Mucosa of rectum (tissue), 2 donors: ENCODE data around the gene CD38.
"Not testable (repeated sequence)": the region's sequence is repeated elsewhere in the genome, so short reads cannot be mapped to it uniquely, and the experiment has no call there.

Source experiments
- H3K27ac ChIP-seq, 2 donors: one replicate each; pipeline ENCODE4 v1.7.0; 2013; ENCODE audit warnings: inconsistent platforms in 2 of 2, low read depth in 2 of 2, low read length in 2 of 2
- H3K27me3 ChIP-seq, 2 donors: one replicate each; pipeline ENCODE4 v1.7.0; 2013; ENCODE audit warnings: low read length in 2 of 2; ENCODE audit not compliant: control insufficient read depth in 2 of 2, insufficient read depth in 2 of 2
- H3K36me3 ChIP-seq, 2 donors: one replicate each; pipeline ENCODE4 v1.7.0; 2013; ENCODE audit warnings: low read length in 2 of 2; ENCODE audit not compliant: control insufficient read depth in 2 of 2, insufficient read depth in 2 of 2
- H3K4me1 ChIP-seq, 2 donors: one replicate each; pipeline ENCODE4 v1.7.0; 2013; ENCODE audit warnings: low read length in 2 of 2, mild to moderate bottlenecking in 1 of 2; ENCODE audit not compliant: control insufficient read depth in 2 of 2, insufficient read depth in 2 of 2
- H3K4me3 ChIP-seq, 2 donors: one replicate each; pipeline ENCODE4 v1.7.0; 2013; ENCODE audit warnings: low read length in 2 of 2
- H3K9ac ChIP-seq, 2 donors: one replicate each; pipeline ENCODE4 v1.7.0; 2013; ENCODE audit warnings: low read length in 2 of 2, low read depth in 1 of 2, mild to moderate bottlenecking in 1 of 2
- H3K9me3 ChIP-seq, 2 donors: one replicate each; pipeline ENCODE4 v1.7.0; 2013; ENCODE audit warnings: low read length in 2 of 2; ENCODE audit not compliant: control insufficient read depth in 2 of 2
- donor health status: healthy.
- donor health status: Normal muscosa, but diverticular disease.

The CD38 gene

DNA sequence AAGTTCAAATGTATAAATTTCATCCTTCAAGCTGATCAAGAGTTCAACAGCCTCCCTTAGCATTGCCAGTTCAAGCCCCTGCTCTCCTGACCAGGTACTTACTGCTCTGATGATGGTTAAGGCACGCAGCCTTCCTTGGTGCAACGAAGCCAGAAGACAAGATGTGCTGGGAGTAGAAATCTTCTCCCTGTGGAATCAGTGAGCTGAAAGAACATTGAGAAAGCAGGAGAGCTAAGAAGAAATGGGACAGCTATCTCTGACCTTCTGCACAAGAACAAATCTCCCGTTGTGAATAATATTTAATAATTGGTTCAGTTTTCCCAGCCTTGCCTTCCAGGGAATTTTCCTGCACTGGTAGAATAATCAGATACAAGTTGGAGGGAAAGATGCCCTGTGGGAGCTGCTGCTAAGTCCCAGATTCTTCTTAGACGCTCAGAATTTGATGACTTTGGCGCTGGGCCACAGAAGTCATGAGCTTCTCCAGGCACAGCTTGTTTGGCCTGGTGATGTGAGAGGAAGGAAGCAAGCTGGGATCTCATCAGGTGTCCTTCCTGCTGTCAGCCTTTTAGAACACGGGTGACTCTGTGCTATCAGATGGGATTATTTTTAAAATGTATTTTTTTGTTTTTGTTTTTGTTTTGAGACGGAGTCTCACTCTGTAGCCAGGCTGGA is 77.8 kb downstream of the CD38 start:
- no peaks in the 10 kb centered on the region for H3K36me3 ChIP-seq
- H3K27ac ChIP-seq, result no peak overlapping the region
- H3K9ac ChIP-seq, result no peak overlapping the region
- no peak overlapping the region for H3K4me3 ChIP-seq
- no peaks in the 10 kb centered on the region for H3K4me1 ChIP-seq
- no peaks in the 10 kb centered on the region for H3K27me3 ChIP-seq
- no peaks in the 10 kb centered on the region for H3K9me3 ChIP-seq

DNA sequence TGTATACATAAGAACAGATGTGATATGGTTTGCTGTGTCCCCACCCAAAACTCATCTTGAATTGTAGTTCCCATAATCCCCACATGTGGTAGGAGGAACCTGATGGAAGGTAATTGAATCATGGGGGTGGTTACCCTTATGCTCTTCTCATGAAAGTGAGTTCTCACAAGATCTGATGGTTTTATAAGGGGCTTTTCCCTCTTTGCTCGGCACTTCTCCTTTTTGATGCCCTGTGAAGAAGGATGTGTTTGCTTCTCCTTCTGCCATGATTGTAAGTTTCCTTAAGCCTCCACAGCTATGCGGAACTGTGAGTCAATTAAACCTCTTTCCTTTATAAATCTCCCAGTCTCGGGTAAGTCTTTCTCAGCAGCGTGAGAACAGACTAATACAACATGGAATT is 83.1 kb downstream of the CD38 start:
- H3K4me3 ChIP-seq, H3K4me1 ChIP-seq, H3K36me3 ChIP-seq, H3K9me3 ChIP-seq, H3K9ac ChIP-seq, H3K27me3 ChIP-seq, H3K27ac ChIP-seq: not testable (repeated sequence)

DNA sequence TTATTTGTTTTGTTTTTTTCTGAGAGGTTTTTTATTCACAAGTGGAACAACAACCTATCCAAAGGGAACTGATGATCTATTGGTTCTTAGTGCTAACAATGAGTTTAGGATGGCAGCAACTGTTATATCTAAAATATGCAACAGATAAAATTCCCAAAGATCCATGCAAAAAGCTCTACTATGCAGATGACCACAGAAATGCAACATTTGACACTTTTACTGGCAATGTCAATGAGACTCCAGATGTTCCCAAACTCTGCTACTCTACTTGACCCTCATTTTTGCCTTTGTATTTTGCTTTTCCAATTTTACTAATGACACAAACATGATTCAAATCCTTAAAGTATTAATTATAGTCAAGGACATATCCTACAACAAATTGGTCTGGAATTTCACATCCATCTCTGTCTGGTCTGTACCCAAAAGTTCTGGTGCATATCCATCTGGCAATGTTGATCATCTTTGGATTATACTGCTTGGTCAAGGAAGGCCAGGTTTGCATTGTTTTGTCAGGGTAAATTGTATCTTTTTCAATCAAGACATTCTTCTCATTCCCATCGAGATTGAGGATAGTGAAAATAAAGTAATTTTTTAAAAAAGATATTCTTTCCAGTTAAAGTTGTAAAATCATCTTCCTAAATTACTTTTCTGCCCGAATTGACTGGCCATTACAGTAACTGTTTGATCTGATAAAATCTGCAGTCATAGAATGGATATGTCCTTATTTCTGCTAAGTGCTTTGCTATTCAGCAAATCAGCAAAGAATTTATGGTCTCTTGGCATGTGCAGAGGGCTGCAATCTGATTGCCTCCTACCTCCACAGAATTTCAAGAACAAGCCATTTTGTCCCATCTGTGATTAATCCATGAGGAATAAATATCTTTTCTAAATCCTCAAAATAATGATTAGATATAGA is 86.8 kb downstream of the CD38 start:
- Histone ChIP-seq H3K9me3 (no peaks in the 10 kb centered on the region), H3K36me3 (no peaks in the 10 kb centered on the region), H3K4me1 (no peaks in the 10 kb centered on the region), H3K27ac (no peak overlapping the region), H3K9ac (no peak overlapping the region), H3K27me3 (no peaks in the 10 kb centered on the region), H3K4me3 (no peak overlapping the region)

DNA sequence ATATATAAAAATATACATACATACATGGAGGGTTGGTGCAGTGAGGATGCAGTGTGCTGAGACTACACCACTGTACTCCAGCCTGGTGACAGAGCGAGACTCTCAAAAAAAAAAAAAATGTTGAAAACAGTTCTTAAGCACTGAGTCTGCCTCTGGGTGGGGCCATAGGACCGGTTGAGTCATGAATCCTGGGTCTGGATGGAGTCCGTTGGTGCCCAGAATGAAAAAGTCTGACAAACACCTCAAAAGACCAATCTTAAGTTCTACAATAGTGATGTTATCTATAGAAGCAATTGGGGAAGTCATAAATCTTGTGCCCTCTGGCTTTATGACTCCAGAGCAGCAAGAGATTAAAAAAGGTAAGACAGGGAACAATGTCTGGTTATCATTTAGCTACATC is 90.0 kb downstream of the CD38 start:
- H3K27me3 ChIP-seq, result no peaks in the 10 kb centered on the region
- H3K36me3 ChIP-seq, result no peaks in the 10 kb centered on the region
- H3K4me1 ChIP-seq, result no peaks in the 10 kb centered on the region
- H3K9ac ChIP-seq, result no peak overlapping the region
- H3K4me3 ChIP-seq, result no peak overlapping the region
- no peaks in the 10 kb centered on the region for H3K9me3 ChIP-seq
- H3K27ac ChIP-seq, result no peak overlapping the region

DNA sequence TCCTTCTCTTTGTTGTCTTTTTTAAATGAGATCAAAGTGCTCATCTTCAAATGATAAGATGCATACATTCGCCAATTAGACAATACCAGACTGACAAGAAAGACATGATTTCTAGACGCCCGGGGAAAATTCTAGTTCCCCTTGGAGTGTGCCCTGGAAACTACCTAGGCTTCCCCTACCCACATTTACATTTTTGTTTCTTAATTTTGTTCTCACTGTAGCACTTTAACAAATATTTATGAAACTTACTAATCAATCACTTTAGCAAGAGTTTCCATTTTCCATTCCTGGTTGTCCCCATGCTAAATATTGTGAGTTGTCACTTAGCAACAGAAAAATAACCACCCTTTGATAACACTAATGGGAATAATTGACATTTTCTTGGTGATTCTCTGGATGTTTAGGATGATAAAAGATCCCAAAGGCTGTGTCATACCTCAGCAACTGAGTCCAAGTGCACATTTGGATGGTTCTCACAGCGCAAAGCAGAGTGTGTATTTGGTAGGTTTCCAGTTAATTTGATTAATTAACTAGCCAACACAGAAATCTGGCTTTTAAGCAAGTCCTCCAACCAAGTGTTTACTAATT is 90.8 kb downstream of the CD38 start:
- no peaks in the 10 kb centered on the region for H3K27me3 ChIP-seq
- no peak overlapping the region for H3K9ac ChIP-seq
- H3K4me3 ChIP-seq, result no peak overlapping the region
- H3K9me3 ChIP-seq, result no peaks in the 10 kb centered on the region
- no peaks in the 10 kb centered on the region for H3K36me3 ChIP-seq
- H3K27ac ChIP-seq, result no peak overlapping the region
- no peaks in the 10 kb centered on the region for H3K4me1 ChIP-seq

DNA sequence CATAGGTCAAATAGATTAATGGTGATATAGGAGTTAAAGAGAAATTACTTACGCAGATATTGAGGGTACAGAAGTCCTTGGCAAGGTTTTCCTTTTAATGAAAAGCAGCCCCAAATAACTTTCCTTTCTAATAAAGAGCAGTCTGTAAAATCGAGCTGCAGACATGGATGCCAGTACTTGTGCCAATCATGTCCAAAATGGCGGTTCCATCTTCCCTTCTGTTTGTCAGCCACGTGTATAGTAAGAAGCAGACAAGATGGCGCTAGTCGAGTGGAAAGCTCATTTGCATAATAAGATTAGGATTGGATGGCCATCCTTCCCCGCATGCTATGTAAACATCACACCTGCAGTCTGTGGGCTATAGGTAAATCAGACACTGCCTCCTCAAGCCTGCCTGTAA is 92.0 kb downstream of the CD38 start:
- Histone ChIP-seq H3K27me3 (no peaks in the 10 kb centered on the region), H3K9me3 (no peaks in the 10 kb centered on the region), H3K4me1 (no peaks in the 10 kb centered on the region), H3K4me3 (no peak overlapping the region), H3K36me3 (no peaks in the 10 kb centered on the region), H3K9ac (no peak overlapping the region), H3K27ac (no peak overlapping the region)

DNA sequence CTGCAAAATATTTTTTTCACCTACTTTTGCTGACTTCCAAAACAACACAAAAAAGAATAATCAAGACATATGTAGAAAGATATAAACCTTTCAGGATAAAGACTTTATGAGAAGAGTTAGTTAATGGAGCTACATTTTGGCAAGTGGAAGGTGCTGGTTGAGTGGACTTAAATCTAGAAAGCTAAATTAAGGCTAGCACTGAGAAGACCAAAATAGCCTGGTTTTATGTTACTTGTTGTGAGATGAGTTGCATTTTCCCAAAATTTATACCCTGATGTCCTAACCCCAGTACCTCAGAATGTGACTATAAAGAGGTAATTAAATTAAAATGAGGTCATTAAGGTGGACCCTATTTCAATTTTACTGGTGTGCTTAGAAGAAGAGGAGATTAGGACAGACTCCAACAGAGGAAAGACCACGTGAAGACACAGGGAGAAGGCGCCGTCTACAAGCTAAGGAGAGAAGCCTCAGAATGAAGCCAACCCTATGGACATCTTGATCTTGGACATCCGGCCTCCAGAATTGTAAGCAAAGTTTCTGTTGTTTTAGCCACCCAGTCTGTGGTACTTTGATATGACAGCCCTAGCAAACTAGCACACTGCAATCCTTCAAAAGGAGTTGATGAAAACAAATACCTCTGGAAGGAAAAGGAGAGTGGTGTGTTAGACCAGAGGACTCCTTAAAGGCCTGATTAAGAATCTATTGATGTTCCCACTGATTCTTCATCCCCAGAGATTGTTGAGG is 93.0 kb downstream of the CD38 start:
- no peaks in the 10 kb centered on the region for H3K36me3 ChIP-seq
- H3K9me3 ChIP-seq, result no peaks in the 10 kb centered on the region
- no peaks in the 10 kb centered on the region for H3K27me3 ChIP-seq
- no peak overlapping the region for H3K4me3 ChIP-seq
- H3K9ac ChIP-seq, result no peak overlapping the region
- no peak overlapping the region for H3K27ac ChIP-seq
- H3K4me1 ChIP-seq, result no peaks in the 10 kb centered on the region

DNA sequence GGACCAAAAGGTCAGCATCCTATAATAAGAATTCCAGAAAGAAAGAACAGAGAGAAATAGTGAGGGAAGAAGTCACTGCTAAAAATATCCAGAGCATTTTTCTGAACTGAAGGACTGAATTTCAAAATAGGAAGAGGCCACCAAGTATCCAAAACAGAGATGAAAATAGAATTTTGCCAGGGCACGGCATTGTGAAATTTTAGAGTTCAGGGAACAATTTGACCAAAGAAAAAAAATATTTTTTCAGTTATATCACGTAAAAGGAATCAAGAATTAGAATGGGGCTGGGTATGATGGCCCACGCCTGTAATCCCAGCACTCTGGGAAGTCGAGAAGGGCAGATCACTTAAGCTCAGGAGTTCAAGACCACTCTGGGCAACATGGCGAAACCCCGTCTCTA is 95.0 kb downstream of the CD38 start:
- Histone ChIP-seq H3K4me1 (no peaks in the 10 kb centered on the region), H3K27me3 (no peaks in the 10 kb centered on the region), H3K9ac (no peak overlapping the region), H3K9me3 (no peaks in the 10 kb centered on the region), H3K36me3 (no peaks in the 10 kb centered on the region), H3K4me3 (no peak overlapping the region), H3K27ac (no peak overlapping the region)

DNA sequence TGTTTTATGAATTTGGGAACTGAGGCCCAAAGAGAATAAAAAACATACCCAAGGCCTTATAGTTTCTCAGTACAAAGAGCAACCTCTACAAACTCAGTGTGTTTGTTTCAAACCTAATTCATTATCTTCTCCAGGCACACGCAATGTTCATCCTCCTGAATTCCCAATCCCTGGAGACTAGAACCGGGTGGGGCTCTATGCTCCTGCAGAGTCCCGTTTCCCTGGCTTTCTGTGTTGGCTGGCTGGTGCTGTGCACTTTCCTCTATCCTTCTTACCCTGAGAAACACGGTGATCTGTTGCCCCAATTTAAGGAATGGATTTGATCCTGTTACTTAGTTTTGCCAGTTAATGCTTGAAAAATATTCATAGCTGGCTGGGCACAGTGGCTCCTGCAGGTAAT is 96.5 kb downstream of the CD38 start:
- Histone ChIP-seq H3K27me3 (no peaks in the 10 kb centered on the region), H3K4me1 (no peaks in the 10 kb centered on the region), H3K9me3 (no peaks in the 10 kb centered on the region), H3K4me3 (no peak overlapping the region), H3K9ac (no peak overlapping the region), H3K27ac (no peak overlapping the region), H3K36me3 (no peaks in the 10 kb centered on the region)
